DND-41 (cell line): ENCODE measurements around the gene MTHFR.

Experiments
- CTCF ChIP-seq: IDR thresholded peaks from 2 replicates; pipeline ENCODE4 v1.5.1; 2012; ENCODE audit warnings: borderline replicate concordance, low read length, moderate library complexity, mild to moderate bottlenecking; ENCODE audit not compliant: poor library complexity, severe bottlenecking; ENCODE audit errors: extremely low read depth
- EZH2 ChIP-seq: IDR thresholded peaks from 3 replicates; pipeline ENCODE4 v1.6.1; 2012; ENCODE audit warnings: borderline replicate concordance, low read depth, mild to moderate bottlenecking, moderate library complexity, low read length, inconsistent platforms; ENCODE audit not compliant: severe bottlenecking

DNA sequence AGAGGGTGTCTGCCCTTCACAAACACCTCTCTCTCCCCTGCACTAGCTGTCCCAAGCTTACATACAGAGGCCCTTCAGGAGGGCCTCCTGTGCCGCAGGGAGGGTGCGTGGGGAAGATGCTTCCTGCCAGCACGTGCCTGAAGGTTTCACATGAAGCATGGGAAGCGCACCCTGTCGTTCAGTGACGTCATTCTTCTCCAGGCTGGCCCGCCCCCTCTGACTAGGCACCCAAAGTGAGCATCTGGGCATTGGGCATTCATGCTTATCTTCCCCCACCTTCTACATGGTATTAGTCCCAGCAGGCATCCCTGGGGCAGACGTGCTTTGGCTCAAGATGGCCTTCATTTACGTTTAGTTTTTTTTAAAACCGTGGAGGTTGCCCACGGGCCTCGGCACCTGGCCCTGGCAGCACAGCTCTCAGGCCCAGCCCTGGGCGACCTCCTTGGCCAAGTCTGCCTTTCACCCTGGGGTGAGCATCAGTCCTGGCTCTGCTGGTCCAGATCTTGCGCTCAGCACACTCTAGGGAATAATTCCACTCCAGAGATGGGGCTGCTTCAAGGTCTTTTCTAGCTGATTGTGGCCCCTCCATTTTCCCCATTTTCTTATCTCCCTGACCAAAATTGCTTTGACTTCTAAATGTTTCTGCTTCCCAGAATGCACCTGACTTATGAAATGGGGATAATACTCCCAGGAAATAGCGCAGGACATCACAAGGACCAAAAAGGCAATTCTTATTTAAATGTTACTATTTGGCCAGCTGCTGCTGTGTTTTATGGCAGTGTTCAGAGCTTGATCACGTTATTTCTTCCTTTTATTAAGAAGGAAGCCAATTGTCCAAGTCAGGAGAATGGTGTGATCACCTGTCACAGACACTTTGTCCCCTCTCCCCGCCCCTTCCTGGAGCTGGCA, 35.7 kb upstream of the MTHFR start:
- TF ChIP-seq CTCF (no peak), EZH2 (no peak)
